ENCODE data around the gene CR1.
"Not testable (repeated sequence)": the region's sequence is repeated elsewhere in the genome, so short reads cannot be mapped to it uniquely, and the experiment has no call there.

Gene CR1

DNA sequence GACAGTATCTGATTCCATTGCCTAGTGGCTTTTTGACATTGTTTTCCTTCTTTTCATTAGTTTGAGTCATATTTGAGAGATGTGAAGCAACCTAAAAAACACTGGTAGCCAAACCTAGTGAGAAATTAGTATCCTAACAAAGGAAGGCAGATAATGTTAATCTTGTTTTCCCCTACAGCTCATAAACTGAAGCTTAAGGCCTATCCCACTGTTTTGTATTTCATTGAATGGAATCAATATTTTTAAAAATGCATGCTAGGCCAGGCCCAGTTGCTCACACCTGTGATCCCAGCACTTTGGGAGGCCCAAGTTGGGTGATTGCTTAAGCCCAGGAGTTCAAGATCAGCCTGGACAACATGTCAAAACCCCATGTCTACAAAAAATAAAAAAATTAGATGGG lies 150.2 kb downstream of the CR1 start:
- DNase-seq: no peak

DNA sequence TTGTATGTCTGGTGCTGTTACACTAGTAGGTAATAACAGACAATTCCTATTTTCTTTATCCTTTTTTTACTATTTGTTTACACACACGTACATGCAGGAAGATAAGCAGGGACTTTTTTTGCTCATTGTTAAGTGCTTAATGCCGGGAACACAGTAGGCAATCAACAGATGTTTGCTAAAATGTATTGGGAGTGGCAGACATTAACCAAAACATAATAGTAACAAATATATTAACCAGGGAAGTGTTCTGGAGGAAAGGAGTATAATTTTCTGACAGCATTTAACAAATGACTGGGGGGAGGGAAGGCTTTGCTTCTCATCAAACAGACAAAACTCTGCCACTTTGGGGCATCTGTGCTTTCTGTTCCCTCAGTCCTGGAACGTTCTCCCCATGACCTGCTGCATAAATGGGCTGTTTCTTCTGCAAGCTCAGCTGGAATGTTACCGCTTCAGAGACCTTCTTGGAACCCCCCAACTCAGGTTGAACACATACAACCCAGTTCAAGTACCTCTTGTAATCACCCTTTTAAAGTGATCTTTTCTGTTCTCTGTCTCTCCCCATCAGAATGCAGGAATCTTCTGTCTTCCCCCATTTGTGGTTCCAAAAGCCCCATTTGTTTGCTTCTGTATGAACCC lies 151.1 kb downstream of the CR1 start:
- DNase-seq: no peak

DNA sequence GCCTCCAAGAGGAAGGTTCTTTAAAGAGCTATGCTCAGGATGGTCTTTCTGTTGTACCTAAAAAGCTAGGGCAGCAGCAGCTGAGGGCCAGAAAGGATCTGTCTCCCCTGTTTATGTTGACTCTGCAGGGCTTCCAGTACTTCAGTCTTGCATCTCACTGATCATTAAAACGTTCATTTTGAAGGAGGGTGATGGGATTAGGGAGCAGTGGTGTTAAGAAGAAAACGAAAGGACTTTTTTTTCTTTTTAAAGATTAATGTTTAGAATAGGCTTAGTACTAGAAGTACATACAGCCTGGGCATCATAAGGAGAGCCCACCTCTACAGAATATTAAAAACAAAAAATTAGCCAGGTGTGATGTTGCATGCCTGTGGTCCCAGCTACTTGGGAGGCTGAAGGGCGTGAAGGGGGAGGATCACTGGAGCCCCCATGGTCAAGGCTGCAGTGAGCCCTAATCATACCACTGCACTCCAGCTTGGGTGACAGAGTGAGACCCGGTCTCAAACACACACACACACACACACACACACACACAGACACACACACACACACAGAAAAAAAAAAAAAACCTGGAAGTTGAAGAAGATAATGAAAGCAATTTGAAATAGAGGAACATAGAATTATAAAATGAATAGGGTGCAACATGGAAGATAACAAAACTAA lies 151.8 kb downstream of the CR1 start:
- DNase-seq: no peak

DNA sequence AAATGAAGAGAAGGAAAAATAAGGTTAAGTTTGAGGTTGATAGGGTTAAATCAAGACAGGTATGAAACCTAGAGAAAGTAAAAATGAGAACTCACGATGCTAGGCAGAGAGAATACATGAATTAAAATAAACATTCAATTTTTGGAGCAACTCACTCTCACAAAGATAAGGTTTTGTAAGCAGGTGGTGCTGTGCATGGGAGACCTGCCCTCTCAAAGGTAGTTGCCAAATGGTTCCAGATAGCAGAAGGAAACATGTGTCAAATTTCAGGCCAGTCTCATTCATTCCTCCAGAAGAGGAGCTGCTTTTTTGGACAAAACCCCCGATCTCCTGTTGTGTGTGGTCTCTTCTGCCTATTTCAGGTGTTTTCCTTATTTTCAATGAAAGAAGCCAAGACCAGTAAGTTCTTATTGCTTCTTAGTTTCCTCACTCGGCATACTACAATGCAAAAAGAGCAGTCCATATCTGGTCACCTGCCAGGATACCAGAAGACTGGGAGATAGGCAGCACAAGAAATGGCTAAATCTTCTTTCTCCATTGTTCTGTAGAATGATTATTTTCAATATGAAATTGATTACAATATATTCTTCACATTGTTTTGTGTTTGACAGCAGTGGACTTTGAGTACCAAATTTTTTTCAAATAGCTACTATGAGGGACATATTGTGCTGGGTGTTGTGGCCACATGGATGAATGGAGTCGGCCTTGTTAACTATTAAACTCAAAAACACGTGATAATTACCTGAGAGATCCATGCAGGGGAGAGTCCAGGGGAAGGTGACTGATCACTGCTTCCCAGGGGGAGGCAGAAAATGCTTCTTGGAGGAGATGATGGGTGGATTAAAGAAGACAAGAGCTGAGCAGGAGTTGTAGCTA lies 152.6 kb downstream of the CR1 start:
- DNase-seq: no peak

DNA sequence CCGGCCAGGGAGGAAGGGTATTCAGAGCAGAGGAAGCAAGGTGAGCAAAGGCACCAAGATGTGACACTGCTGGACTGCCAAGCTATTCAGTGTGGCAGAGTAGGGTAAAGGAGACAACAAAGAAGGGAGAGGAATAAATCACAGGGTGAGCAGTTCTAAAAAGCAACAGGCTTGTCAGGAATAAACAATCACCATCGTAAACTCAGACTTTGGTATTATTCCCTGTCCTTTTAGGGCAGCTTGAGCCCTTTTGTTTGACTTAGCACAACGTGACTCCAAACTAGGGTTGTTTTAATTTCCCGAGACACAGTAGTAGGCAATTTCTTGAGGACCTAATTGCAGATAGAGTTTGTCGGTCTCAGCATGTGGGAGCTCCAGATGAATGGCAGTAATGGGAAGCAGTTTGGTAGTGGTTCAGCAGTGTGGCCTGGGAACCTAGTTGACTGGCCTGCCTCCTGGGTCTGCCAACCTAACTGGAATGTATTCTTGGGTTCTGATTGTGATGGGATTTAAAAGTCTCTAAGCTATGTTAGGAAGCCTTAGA lies 153.3 kb downstream of the CR1 start:
- no peak for DNase-seq

DNA sequence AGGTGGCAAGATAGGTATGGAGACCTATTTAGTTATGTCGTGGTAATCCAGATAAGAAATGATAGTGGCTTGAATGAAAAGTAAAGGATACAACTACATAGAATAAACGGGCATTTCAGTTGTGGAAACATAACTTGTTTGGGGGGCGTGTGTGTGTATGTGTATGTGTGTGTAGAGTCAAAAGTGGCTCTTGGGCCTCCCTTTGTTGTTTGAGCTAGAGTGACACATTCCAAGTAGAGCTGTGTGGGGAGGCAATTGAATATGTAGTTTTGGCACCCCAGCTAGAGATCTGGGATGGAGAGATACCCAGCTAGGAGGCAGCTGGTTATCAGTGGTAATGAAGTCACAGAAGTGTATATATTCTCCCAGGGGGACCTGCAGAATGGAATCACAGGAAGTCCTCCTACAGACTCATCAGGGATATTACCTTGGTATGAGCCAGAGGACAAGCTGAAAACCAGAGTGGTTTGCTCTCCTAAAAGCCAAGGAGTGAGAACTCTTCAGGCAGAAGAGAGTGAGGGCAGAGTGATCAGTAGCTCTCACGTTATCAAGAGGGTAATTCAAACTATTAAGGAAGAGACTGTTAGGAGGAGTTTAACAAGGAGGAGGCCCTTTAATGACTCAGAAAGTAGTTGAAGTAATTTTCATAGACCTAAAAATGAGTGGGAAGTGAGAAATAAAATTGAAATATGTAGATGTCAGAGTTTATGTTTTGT lies 154.1 kb downstream of the CR1 start:
- DNase-seq: no peak

DNA sequence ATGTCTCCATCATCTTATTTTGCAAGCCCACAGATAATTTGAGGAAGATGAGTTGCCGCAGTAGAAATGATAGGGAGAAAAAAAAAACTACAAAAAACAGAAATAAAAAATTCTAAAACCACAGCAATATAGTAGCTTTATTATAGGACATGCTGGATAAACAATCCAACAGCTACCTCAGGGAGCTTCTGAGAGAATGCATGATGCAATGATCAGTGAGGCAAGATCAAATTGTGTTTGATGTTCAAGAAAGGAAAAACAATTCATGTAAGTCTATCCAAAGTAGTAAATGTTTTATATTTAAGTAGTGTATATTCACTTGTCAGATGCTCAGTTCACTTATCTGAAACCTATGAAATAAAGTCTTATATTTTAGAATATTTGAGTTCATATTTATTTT lies 155.6 kb downstream of the CR1 start:
- DNase-seq: no peak

DNA sequence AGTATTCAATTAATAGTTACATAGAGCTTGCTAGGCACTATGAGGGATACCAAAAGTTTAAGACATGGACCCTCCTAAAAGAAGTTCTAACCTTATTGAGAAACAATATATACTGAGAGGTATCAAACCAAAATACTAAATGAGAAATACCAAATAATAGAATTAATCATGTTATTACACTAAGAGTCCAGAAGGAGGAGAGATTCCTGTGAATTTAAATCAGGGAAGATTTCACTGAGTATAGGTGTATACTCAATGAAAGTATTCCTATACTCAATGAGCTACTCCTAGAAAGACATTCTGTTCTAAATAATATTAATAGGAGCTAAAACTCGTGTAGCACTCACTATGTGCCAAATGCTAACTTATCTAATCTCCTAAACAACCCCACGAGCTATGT lies 158.4 kb downstream of the CR1 start:
- no peak for DNase-seq

DNA sequence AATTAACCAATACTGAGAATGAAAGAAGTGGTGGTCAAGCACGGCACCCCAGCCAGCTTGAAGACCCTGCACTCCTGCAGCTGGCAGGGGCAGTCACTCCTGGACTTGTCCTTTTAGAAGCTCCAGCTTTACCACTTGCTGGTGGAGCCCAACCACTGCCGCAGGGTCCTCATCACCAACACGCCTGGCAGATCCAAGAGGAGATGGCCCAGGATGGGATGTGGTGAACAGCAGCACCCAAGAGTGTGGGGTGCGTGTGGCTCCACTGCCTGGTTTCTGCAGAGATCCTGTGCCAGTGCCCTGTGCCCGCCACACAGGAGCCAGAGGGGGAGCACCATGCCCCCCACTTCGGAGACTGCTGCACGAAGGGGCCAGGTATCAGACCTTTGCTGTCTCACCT lies 162.5 kb downstream of the CR1 start:
- DNase-seq: no peak

DNA sequence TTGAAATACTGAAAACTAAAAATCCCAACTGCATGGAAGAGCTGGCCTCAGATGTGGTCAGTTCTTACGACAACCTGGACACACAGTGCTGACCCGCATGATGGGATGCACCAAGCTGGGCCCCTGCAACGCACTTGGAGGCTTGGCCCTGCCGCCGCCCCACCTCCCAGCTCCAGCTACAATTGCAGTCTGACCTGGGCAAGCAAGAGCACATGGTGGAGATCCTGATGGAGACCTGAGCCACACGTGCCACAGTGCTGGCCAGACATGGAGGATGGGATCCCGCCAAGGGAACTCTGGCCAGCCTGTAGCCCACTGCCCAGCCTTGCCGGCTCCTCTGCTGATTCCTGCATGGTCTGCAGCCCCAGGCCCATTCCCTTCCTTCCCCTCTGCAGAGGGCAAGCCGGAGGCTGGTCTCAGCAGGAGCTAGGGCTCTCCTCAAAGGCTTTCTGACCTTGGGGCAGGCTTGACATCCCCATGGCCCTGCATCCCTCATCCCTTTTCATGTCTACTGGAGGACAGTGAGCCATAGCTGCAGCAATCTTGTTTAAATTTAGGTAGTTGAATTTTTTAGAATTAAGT lies 163.0 kb downstream of the CR1 start:
- DNase-seq: no peak

DNA sequence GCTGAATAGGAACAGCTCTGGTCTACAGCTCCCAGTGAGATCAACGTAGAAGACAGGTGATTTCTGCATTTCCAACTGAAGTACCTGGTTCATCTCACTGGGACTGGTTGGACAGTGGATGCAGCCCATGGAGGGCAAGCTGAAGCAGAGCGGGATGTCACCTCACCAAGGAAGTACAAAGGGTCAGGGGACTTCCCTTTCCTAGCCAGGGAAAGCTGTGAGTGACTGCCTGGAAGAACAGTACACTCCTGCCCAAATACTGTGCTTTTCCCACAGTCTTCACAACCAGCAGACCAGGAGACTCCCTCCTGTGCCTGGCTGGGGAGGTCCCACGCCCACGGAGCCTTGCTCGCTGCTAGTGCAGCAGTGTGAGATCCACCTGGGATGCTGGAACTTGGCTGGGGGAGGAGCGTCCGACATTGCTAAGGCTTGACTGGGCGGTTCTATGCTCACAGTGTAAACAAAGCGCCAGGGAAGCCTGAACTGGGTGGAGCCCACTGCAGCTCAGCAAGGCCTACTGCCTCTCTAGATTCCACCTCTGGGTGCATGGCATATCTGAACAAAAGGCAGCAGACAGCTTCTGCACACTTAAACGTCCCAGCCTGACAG lies 163.7 kb downstream of the CR1 start:
- no peak for DNase-seq

DNA sequence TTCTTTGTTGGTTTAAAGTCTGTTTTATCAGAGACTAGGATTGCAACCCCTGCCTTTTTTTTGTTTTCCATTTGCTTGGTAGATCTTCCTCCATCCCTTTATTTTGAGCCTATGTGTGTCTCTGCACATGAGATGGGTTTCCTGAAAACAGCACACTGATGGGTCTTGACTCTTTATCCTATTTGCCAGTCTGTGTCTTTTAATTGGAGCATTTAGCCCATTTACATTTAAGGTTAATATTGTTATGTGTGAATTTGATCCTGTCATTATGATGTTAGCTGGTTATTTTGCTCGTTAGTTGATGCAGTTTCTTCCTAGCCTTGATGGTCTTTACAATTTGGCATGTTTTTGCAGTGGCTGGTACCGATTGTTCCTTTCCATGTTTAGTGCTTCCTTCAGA lies 165.5 kb downstream of the CR1 start:
- not testable (repeated sequence) for DNase-seq

DNA sequence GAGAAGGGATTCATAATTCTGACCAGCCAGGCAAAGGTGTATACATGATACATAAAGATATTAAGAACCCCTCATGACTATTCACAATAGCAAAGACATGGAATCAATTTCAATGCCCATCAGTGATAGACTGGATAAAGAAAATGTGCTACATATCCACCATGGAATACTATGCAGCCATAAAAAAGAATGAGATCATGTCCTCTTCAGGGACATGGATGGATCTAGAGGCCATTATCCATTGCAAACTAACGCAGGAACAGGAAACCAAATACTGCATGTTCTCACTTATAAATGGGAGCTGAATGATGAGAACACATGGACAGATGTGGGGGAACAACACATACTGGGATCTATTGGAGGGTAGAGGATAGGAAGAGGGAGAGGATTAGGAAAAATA lies 170.4 kb downstream of the CR1 start:
- no peak for DNase-seq

DNA sequence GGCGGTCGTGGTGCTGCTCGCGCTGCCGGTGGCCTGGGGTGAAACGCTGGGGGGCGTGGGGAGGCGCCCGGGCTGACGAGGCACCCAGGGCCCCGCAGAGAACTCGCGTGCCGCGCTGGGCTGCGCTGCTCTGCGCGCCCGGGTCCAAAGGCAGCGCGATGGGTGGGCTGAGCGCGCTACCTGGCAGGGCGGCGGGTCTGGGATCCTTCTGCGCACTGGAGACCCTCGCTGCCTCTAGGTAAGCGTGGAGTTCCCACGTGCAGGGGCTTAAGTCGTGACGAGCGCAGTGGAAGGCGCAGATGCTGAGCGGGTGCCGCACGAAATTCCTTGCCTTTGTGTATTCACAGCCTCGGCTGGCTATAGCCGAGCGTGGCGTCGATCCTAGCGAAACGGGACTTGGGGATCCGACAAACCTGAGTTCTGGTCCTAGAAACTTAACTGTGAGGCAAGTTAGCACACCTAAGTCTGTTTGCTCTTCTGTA lies 173.6 kb downstream of the CR1 start:
- no peak for DNase-seq

DNA sequence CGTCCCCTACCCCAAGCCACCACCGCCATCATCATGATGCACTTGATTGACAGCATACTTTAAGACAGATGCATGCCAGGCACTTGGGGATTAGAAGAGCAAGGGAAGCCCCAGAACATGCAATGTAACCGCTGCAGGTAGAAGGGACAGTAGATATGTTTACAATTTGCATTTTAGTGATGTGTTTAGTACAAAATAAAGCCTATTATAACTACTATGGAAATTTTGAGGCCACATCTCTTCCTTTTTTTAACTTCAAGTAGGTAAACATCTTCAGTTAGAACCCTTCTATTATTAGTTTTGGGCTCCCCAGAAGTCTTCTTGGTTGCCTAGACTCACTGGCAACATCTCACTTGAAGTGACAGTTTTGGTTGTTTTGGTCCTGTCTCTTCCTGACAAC lies 174.2 kb downstream of the CR1 start:
- no peak for DNase-seq

DNA sequence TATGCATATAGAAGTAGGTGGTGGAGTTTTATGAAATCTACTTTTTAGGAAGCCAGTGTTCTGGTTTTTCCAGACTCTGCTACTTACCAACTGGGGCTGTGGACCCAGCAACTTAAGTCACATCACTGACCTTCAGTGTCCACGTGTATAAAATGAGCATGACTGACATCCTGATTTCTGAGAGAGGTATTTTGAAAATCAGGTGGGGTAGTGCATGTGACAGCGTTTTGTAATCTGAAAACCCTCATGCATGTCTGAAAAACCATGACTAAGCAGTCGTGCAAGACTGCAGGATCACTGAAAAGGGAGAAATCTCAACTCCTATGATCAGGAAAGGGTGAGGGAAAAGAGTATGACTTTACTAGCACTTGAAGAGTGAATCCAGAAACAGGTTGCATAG lies 175.0 kb downstream of the CR1 start:
- DNase-seq: no peak

DNA sequence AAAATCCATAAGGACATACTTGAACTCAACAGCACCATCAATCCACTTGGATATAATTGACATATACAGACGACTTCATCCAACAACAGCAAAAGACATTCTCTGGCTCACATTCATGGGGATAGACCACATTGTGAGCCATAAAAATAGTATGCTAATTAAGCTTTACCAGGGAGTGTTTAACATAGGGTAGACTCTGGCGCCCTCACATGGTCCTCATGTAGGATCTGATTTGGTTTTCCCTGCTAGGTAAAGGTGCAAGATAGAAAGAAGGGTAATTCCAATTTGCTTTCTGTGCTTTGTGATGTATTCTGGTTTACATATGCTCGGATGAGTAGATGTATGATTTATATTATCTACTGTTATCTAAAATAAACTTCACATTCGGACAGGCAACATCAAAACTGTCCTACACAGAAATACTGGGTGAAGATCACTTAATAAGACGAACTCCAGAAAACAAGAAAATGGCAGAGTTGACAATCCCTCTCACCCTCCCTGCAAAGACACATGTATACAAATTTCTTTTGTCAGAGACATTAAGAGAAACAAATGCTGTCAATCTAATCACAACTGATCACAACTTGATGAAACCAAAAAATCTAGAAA lies 176.7 kb downstream of the CR1 start:
- DNase-seq: no peak

DNA sequence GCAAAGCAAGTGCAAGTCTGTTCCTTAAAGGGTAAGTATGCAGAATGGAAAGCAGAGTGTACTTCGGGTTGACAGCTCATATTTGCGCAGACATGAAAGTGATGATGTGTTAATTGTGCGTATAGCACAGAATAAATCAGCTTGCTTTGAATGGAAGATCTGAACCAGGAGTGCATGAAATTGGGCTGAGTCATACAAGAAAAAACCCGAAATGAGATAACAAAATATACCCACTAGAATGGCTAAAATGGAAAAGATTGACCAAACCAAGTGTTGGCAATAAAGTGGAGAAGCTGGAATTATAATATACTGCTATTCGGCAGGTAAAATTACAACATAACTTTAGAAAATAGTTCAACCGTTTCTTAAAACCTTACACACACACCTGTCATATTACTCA lies 177.4 kb downstream of the CR1 start:
- no peak for DNase-seq

DNA sequence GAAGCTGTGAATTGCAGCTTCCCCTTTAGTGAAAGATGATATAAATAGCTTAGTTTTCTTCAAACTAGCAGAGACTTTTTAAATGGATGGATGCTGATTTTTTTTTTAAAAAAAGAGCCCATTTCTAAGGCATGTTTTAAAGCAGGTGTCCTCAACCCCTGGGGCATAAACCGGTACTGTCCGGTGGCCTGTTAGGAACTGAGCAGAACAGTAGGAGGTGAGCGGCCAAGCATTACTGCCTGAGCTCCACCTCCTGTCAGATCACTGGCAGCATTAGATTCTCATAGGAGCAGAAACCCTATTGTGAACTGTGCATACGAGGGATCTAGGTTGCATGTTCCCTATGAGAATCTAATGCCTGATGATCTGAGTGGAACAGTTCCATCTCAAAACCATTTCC lies 180.2 kb downstream of the CR1 start:
- DNase-seq: no peak

DNA sequence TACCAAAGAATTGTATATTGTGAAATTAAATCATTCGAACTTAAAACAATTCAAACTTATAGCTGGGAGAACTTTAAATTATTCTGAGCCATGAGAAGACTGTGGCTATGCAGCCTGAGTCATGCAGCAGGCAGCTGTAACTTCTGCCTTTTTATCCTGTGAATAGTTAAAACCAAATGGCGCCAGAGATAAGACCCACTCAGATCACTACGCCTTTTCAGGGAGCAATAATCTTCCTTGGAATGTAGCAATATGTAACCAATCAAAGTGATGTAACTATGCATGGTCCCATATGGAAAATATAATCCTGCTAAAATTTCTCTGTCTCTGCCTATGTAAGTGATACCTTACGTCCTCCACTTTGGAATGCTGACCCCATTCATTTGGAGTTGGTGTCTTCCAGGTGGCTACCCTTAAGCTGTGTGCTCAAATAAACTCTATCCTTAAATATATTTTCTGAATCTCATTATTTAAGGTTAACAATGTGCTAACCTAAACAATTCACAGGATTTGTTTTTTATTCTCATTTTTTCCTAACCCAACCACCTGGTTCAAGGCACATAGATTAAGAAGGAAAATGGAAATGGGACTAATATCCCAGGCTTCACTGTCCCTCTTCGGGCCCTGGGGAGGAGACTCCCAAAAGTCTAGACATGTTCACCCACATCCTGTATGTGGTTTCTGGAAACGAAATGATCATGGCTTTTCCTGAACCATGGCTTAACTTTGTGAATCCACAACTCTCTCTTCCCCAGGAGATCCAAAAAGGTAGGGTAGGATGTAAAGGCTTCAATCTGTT lies 184.8 kb downstream of the CR1 start:
- DNase-seq: not testable (repeated sequence)

Measured in stimulated activated CD4-positive, alpha-beta T cell treated with anti-CD3 and anti-CD28 coated beads, Interleukin-4, amount 100 ng/mL, for 24 hours (primary cell).